IPS-18a (cell line): Measurements from ENCODE around the gene CALU.

ENCODE experiments used
- H3K27ac ChIP-seq: one replicate; pipeline ENCODE4 v1.5.1; 2013; ENCODE audit warnings: low read length
- H3K27me3 ChIP-seq: one replicate; pipeline ENCODE4 v1.6.1; 2013; ENCODE audit warnings: mild to moderate bottlenecking, low read length; ENCODE audit not compliant: control insufficient read depth, insufficient read depth
- H3K36me3 ChIP-seq: one replicate; pipeline ENCODE4 v1.6.1; 2013; ENCODE audit warnings: low read depth, low read length; ENCODE audit not compliant: control insufficient read depth
- H3K4me1 ChIP-seq: one replicate; pipeline ENCODE4 v1.6.1; 2013; ENCODE audit warnings: low read depth, low read length; ENCODE audit not compliant: control insufficient read depth
- H3K4me3 ChIP-seq: one replicate; pipeline ENCODE4 v1.5.1; 2013; ENCODE audit warnings: low read length
- H3K9ac ChIP-seq: one replicate; pipeline ENCODE4 v1.6.1; 2013; ENCODE audit warnings: mild to moderate bottlenecking, low read length, moderate library complexity
- H3K9me3 ChIP-seq: one replicate; pipeline ENCODE4 v1.6.1; 2013; ENCODE audit warnings: low read depth, low read length; ENCODE audit not compliant: control insufficient read depth

Gene CALU

DNA sequence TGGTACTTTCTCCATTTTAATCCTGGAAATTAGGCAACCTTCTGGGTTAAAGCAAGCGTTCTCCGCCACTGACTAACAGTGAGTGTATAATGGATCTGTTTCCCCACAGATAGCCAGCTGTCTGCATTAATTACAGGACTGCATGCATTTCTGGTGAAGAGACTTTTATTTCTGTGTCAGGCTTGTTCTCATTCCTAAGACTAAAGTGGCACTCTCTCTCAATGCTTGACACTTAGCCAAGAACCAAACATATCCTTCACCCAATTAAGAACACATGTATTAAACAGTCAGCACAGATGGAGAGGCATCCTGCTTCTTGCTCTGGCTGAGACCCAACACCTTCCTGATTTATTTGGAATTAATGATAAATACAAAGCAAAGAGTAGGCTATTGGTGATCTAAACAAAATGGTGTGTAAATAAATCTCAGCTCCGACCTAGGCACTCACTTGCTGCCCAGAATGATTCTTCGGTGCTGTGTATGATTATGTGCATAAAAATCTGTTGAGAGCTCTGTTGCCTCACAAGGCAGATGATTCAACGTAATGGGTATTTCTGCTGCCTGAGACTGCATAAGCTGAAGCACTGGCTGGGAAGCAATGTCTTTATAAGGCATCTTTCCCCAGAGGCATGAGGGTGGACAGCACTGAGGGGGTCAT lies 16.8 kb downstream of the CALU start:
- Histone ChIP-seq H3K9ac (no peak overlapping the region), H3K4me1 (no peaks in the 10 kb centered on the region), H3K4me3 (no peak overlapping the region), H3K9me3 (no peaks in the 10 kb centered on the region), H3K36me3 (peaks cover 86% of the 10 kb centered on the region), H3K27me3 (no peaks in the 10 kb centered on the region), H3K27ac (no peak overlapping the region)

DNA sequence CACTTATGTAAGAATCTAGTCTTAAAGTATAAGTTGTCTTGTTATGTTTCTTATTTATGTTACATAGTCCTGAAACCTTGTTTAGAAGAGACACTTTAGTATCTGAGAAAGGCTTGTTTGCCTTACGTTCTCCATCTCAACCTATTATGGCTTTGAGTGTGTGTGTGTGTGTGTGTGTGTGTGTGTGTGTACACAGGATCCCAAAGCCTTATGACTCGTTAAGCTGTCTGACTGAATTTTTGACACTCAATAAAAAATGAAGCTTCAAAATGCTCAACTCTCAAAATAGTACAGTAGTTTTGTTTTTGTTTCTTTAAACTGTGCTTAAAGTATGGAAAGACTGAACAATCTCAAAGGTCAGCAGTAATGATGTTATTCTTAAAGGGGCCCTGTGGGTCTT lies 18.0 kb downstream of the CALU start:
- Histone ChIP-seq H3K9ac (no peak overlapping the region), H3K36me3 (peaks cover 88% of the 10 kb centered on the region), H3K4me3 (no peak overlapping the region), H3K27ac (no peak overlapping the region), H3K27me3 (no peaks in the 10 kb centered on the region), H3K9me3 (no peaks in the 10 kb centered on the region), H3K4me1 (no peaks in the 10 kb centered on the region)

DNA sequence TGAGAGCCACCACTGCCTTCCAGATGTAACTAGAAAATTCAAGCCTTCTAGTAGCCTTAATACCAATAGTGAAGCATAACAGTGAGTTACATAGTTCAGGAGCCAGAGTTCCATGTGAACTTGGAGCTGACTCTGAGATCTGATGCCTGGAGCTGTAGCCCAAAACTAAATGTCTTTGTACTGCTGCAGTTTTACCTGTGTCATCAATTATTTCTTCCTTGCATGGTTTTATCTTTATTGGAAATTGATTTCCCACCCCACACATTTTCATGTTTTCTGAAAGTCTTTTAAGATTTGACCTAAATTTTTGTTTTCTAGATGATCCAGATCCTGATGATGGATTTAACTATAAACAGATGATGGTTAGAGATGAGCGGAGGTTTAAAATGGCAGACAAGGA lies 19.4 kb downstream of the CALU start:
- Histone ChIP-seq H3K27me3 (no peaks in the 10 kb centered on the region), H3K36me3 (peaks cover 79% of the 10 kb centered on the region)

DNA sequence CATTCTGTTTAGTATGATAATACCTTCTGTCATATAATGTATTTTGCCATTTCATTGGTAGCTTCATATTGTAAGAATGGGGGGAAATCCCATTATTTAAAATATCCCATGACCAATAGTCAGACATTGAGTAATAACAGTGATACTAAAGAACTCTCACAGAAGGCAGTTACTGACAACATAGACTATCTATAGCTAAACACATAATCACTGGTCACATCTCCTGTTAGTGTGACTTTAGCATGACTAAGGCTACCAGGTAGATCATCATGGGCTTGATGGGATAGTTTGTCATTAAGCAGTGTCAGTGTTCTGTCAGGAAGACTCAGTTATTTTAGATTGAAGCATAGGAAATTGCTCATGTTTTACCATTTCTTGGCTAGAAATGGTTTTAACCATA lies 20.1 kb downstream of the CALU start:
- Histone ChIP-seq H3K4me3 (no peak overlapping the region), H3K9ac (no peak overlapping the region), H3K9me3 (no peaks in the 10 kb centered on the region), H3K4me1 (no peaks in the 10 kb centered on the region), H3K36me3 (peaks cover 79% of the 10 kb centered on the region), H3K27ac (no peak overlapping the region), H3K27me3 (no peaks in the 10 kb centered on the region)

More for the DNA sequence above, 19.4 kb downstream of the CALU start:
- Histone ChIP-seq H3K9me3 (no peaks in the 10 kb centered on the region), H3K4me3 (no peak overlapping the region), H3K4me1 (no peaks in the 10 kb centered on the region), H3K9ac (no peak overlapping the region), H3K27ac (no peak overlapping the region)

DNA sequence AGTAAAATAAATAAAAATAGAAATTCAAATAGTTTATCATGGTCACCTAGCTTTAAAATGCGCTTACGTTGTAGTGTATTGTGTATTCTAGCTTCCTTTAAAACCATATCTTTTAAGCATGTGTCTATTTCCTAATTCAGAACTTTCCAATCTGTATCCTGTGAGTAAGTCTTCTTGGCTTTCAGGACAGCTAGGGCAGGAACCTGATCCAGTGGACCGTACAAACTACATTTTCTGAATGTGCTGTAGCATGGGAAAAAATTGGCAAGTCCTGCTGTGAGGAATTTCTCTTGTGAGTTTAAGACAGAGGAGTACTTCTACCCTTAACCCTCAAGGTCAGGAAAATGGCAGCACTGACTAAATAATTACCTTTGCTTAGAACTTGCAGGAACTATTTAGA lies 24.4 kb downstream of the CALU start:
- no peaks in the 10 kb centered on the region for H3K27me3 ChIP-seq
- peaks cover 61% of the 10 kb centered on the region for H3K36me3 ChIP-seq
- H3K4me1 ChIP-seq = no peaks in the 10 kb centered on the region
- no peaks in the 10 kb centered on the region for H3K9me3 ChIP-seq
- H3K4me3 ChIP-seq = no peak overlapping the region
- no peak overlapping the region for H3K27ac ChIP-seq
- no peak overlapping the region for H3K9ac ChIP-seq

DNA sequence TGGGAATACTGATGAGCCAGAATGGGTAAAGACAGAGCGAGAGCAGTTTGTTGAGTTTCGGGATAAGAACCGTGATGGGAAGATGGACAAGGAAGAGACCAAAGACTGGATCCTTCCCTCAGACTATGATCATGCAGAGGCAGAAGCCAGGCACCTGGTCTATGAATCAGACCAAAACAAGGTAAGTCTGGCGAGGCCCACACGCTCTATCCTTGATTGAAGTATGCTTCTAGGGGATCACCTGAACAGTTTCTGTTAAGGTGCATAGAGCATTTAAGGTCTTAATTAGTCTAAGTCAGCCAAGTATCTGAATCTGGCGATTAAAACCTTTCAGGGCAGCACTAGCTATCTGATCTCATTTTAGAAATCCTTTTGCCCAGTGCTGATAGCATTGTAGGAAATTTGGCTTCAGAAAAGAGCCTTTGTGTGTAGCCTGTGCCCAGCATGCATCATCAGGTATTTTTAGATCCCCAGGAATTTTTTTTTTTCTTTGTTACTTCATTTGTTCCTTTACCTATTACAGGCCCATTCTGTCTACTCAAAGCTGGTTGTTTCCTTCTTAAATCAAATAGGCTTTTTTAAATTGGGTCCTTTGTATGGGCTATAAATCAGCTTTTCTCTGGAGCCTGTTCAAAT lies 28.4 kb downstream of the CALU start:
- Histone ChIP-seq H3K4me1 (no peaks in the 10 kb centered on the region), H3K4me3 (no peak overlapping the region), H3K36me3 (peaks cover 59% of the 10 kb centered on the region), H3K27ac (no peak overlapping the region), H3K27me3 (no peaks in the 10 kb centered on the region), H3K9ac (no peak overlapping the region), H3K9me3 (no peaks in the 10 kb centered on the region)

DNA sequence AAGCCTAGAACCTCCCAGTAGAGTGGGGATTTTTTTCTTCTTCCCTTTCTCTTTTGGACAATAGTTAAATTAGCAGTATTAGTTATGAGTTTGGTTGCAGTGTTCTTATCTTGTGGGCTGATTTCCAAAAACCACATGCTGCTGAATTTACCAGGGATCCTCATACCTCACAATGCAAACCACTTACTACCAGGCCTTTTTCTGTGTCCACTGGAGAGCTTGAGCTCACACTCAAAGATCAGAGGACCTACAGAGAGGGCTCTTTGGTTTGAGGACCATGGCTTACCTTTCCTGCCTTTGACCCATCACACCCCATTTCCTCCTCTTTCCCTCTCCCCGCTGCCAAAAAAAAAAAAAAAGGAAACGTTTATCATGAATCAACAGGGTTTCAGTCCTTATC lies 31.1 kb downstream of the CALU start:
- no peak overlapping the region for H3K4me3 ChIP-seq
- peaks cover 50% of the 10 kb centered on the region for H3K36me3 ChIP-seq
- H3K27me3 ChIP-seq = no peaks in the 10 kb centered on the region
- H3K27ac ChIP-seq = no peak overlapping the region
- no peaks in the 10 kb centered on the region for H3K4me1 ChIP-seq
- no peak overlapping the region for H3K9ac ChIP-seq
- H3K9me3 ChIP-seq = no peaks in the 10 kb centered on the region

DNA sequence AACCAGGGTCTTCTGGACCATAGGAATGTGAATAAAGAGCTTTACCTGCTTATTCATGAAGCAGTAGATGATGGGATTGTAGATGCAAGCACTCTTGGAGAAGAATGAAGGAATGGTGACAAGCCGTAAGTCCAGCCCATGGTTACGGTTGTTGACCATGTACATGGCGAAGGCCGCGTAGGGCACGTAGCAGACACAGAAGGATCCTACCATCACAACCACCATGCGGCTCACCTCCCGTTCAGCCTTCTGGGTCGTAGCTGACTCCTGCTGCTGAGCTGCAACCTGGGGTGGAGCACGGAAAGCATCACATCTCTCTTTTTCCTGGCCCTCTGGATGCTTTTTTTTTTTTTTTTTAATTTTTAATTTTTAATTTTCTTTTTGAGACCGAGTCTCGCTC lies 34.4 kb downstream of the CALU start:
- H3K27me3 ChIP-seq = no peaks in the 10 kb centered on the region
- H3K4me1 ChIP-seq = no peaks in the 10 kb centered on the region
- H3K9ac ChIP-seq = no peak overlapping the region
- H3K27ac ChIP-seq = no peak overlapping the region
- no peaks in the 10 kb centered on the region for H3K9me3 ChIP-seq
- H3K36me3 ChIP-seq = peaks cover 34% of the 10 kb centered on the region
- no peak overlapping the region for H3K4me3 ChIP-seq

DNA sequence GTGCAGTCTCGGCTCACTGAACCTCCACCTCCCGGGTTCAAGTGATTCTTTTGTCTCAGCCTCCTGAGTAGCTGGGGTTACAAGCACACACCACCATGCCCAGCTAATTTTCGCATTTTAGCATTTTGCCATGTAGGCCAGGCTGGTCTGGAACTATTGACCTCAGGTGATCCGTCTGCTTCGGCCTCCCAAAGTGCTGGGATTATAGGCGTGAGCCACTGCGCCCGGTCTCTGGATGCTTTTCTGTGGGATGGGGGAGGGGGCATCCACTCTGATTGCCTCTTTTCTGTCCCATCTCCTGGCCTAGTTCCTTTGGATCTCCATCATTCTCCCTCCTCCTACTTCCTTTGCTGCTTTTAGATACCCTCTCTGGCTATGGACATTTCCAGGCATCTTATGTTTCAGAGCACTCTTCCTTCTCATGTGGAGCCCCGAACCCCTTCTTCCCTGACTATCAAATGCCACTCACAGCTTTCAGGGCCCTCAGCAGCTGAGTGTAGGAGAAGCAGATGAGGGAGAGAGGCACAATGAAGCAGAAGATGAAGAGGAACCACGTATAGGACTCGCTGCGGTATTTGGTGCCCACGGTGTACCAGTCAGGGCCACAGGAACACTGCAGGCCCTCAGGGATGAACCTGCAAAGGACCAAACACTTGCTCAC lies 35.0 kb downstream of the CALU start:
- no peak overlapping the region for H3K4me3 ChIP-seq
- H3K9me3 ChIP-seq = no peaks in the 10 kb centered on the region
- H3K27ac ChIP-seq = no peak overlapping the region
- no peaks in the 10 kb centered on the region for H3K27me3 ChIP-seq
- H3K9ac ChIP-seq = no peak overlapping the region
- no peaks in the 10 kb centered on the region for H3K4me1 ChIP-seq
- peaks cover 29% of the 10 kb centered on the region for H3K36me3 ChIP-seq

DNA sequence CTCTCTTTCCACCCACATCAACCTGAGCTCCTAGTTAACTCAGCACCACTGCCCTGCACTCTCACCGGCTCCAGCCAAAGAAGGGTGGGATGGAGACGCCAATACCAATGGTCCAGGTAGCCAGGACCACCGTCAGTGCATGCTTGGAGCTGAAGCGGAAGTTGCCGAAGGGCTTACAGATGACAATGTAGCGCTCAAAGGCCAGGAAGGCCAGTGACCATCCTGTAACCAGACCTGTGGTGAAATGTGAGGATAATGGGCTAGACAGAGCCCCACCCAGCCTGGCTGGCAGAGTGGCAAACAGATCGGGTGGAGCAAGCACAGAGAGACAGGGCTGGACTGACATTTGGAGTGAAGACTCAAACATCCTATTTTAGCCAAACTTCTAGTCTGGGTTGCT lies 35.8 kb downstream of the CALU start:
- no peak overlapping the region for H3K9ac ChIP-seq
- peaks cover 22% of the 10 kb centered on the region for H3K36me3 ChIP-seq
- H3K27ac ChIP-seq = no peak overlapping the region
- H3K27me3 ChIP-seq = no peaks in the 10 kb centered on the region
- H3K4me1 ChIP-seq = no peaks in the 10 kb centered on the region
- no peak overlapping the region for H3K4me3 ChIP-seq
- H3K9me3 ChIP-seq = no peaks in the 10 kb centered on the region

DNA sequence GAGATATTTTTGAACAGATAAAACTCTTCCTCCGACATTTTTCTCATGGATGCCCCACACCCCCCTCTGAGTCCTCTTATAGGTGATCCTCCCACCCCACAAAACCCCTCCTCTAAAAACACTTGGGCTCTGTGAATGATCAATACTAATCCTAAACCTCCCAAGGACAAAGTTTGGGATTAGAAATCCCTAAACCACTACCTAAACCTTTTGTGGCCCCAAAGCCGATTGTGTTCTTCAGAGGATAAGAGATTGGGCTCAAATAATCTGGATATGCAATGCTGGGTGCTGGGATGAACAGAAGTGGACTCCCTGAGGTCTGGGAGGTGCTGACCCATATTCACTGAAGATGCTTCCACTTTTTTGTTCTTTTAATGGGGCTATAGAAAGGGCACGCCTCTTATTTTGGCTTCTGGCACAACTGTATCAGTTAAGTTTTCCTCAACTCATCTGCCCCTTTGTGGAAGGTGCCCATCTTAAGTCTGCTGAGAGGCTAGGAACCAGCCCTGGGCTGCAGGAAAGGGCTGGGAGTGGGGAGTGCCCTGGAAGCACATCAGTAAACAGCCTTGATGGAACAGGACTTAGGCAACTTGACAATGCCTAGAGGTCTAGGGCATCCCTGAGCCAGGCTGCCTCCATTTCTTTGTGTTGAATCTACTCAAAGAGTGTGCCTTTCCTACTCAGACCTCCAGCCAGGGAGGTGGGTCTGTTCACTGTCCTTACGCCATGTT lies 36.8 kb downstream of the CALU start, which contains the start of gene OPN1SW:
Gene OPN1SW, minus strand, starts transcription at position 51 of the 731 bp plus-strand sequence. Its CDS starts 13 bp downstream, at position 38.
- no peak within 1 kb of the TSS for H3K27ac ChIP-seq
- H3K36me3 ChIP-seq = peaks cover 13% of the 10 kb centered on the region
- no peak within 1 kb of the TSS for H3K9ac ChIP-seq
- no peaks in the 10 kb centered on the region for H3K27me3 ChIP-seq
- H3K4me3 ChIP-seq = no peak within 1 kb of the TSS
- H3K9me3 ChIP-seq = no peaks in the 10 kb centered on the region
- no peaks in the 10 kb centered on the region for H3K4me1 ChIP-seq
